BE2C (cell line): ENCODE measurements around the gene TCIRG1.

Source experiments
- DNase-seq: peaks from one replicate; pipeline ENCODE4 v3.0.0-alpha.2; 2020
- H3K27me3 ChIP-seq: fragments of 250-450 bp; sonication (Bioruptor Pico); 2 replicates; pipeline ENCODE4 v1.5.1; 2020; ENCODE audit warnings: mild to moderate bottlenecking
- H3K36me3 ChIP-seq: fragments of 250-450 bp; sonication (Bioruptor Pico); 2 replicates; pipeline ENCODE4 v1.5.1; 2020; ENCODE audit warnings: mild to moderate bottlenecking
- H3K4me1 ChIP-seq: fragments of 250-450 bp; sonication (Bioruptor Pico); 2 replicates; pipeline ENCODE4 v1.5.1; 2020
- H3K4me3 ChIP-seq: 2 replicates; pipeline ENCODE4 v1.5.1; 2011; ENCODE audit warnings: low read depth, low read length
- H3K9me3 ChIP-seq: fragments of 250-450 bp; sonication (Bioruptor Pico); 2 replicates; pipeline ENCODE4 v1.5.1; 2020
- TF ChIP-seq, protein P1 (sequence below): IDR thresholded peaks from 2 replicates; pipeline ENCODE4 v1.5.1; 2012; ENCODE audit warnings: mild to moderate bottlenecking, low read depth, low read length

The TCIRG1 gene

DNA sequence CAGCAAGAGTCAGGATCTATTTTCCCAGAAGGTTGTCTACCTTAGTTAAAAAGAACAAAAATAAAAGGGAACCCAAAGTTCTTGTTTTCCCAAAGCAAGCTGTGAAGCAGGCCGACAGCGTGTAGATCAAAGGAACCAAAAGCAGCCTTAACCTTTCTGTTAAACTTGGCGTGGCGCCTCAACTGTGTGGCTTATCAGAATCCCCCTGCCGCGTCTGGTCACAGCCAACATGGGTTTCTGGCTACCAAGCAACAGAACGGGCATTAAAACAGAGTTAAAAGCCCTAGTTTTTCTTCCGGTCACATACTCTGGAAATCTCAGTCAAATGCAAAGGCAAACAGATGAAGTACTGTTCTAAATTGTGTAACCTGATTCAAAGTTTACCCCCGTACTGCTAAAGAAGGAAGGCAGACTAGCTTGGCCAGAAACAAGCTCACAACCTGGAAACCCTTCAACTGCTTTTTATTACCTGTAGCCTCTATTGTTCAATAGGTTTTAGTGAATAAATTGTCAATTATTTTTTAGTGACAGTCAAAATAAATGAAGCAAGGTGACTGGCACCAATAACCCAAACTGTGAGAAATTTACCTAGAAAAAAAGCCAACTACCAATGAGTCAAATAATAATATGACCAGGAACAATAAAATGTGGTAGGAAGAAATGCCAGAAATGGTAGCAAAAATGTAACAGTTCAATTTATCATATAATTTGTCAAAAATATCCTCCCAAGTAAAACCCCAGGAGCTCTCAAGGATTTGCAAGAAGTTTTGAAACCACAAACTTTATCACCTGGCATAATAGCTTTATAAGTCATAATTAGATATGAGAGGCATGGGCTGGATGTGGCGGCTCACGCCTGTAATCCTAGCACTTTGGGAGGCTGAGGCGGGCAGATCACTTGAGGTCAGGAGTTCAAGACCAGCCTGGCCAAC is 60.9 kb downstream of the TCIRG1 start:
- H3K4me1 ChIP-seq: peaks cover 8% of the 10 kb centered on the region
- DNase-seq: peak; percentile 75
- TF ChIP-seq, protein P1, sequence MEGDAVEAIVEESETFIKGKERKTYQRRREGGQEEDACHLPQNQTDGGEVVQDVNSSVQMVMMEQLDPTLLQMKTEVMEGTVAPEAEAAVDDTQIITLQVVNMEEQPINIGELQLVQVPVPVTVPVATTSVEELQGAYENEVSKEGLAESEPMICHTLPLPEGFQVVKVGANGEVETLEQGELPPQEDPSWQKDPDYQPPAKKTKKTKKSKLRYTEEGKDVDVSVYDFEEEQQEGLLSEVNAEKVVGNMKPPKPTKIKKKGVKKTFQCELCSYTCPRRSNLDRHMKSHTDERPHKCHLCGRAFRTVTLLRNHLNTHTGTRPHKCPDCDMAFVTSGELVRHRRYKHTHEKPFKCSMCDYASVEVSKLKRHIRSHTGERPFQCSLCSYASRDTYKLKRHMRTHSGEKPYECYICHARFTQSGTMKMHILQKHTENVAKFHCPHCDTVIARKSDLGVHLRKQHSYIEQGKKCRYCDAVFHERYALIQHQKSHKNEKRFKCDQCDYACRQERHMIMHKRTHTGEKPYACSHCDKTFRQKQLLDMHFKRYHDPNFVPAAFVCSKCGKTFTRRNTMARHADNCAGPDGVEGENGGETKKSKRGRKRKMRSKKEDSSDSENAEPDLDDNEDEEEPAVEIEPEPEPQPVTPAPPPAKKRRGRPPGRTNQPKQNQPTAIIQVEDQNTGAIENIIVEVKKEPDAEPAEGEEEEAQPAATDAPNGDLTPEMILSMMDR: no peak
- H3K36me3 ChIP-seq: peaks cover under 1% of the 10 kb centered on the region
- no peaks in the 10 kb centered on the region for H3K27me3 ChIP-seq
- no peaks in the 10 kb centered on the region for H3K9me3 ChIP-seq
- H3K4me3 ChIP-seq: peak overlapping the region; percentile 37
